Testis (tissue), 3 donors: ENCODE results near the gene TMEM184A. TPM values are rescaled to one million over a fixed set of nuclear protein-coding genes. Genes with fewer than 3 reads are reported as not detected.

Experiments used
- DNase-seq: peaks from one replicate; pipeline ENCODE4 v3.0.0-alpha.2; 2019
- H3K27ac ChIP-seq, 2 donors: fragments of 200-600 bp; sonication (generic); one replicate each; pipeline ENCODE4 v1.5.1; 2019
- H3K27me3 ChIP-seq: fragments of 200-600 bp; sonication (generic); one replicate; pipeline ENCODE4 v1.5.1; 2019
- H3K36me3 ChIP-seq: fragments of 200-600 bp; sonication (generic); one replicate; pipeline ENCODE4 v1.5.1; 2017; ENCODE audit warnings: low read depth; ENCODE audit errors: missing control alignments
- H3K4me1 ChIP-seq: fragments of 200-600 bp; sonication (generic); one replicate; pipeline ENCODE4 v1.5.1; 2019
- H3K4me3 ChIP-seq, 2 donors: fragments of 200-600 bp; sonication (generic); one replicate each; pipeline ENCODE4 v1.5.1; 2017 to 2019
- H3K9me3 ChIP-seq: fragments of 200-600 bp; sonication (generic); one replicate; pipeline ENCODE4 v1.5.1; 2017
- POLR2A ChIP-seq: fragments of 450-650 bp; IDR thresholded peaks from one replicate; pipeline ENCODE4 v1.6.1; 2017; ENCODE audit warnings: antibody characterized with exemption, mild to moderate bottlenecking, moderate library complexity
- WGBS, 2 donors: methylation state at CpG; one replicate each; pipeline ENCODE4 v1.1.5; 2018; 5-methylcytosine and 5-hydroxymethylcytosine counted together
- intact Hi-C: fragments of 100-400 bp; cut with DNase I; formaldehyde crosslinking; loops from one replicate; pipeline ENCODE4 v1.15.1; 2023; ENCODE audit warnings: low total_unique reads
- polyA plus RNA-seq: library from polyadenylated mRNA; stranded (reverse); fragments of 350-450 nt; fragmentation: Illumina TruSeq; extraction: RNeasy Lipid Tissue Mini Kit (QIAGEN cat#74804); gene quantifications from one replicate; pipeline ENCODE4 v1.2.3, GENCODE V29; 2014; ENCODE audit warnings: low read depth, low replicate concordance; ENCODE audit not compliant: insufficient read depth
- total RNA-seq, 2 donors: library from RNA; depleted of rRNA; stranded (reverse); fragments of >200 nt; gene quantifications; one replicate each; pipeline ENCODE4 v1.2.3, GENCODE V29; 2016
- TF ChIP-seq, protein P1 (sequence below), 3 experiments: fragments of 450-650 bp in 2 of 3; fragments of 200-600 bp in 1 of 3; sonication (generic) in 1 of 3; IDR thresholded peaks; one replicate each; pipeline ENCODE4 v1.5.1; 2016 to 2019; ENCODE audit warnings: antibody characterized with exemption in 3 of 3, mild to moderate bottlenecking in 2 of 3, moderate library complexity in 1 of 3

TMEM184A gene
- total and polyA plus RNA-seq, 3 donors from 2014 or later, result 7.1 to 20.9 (median 18.7) TPM

DNA sequence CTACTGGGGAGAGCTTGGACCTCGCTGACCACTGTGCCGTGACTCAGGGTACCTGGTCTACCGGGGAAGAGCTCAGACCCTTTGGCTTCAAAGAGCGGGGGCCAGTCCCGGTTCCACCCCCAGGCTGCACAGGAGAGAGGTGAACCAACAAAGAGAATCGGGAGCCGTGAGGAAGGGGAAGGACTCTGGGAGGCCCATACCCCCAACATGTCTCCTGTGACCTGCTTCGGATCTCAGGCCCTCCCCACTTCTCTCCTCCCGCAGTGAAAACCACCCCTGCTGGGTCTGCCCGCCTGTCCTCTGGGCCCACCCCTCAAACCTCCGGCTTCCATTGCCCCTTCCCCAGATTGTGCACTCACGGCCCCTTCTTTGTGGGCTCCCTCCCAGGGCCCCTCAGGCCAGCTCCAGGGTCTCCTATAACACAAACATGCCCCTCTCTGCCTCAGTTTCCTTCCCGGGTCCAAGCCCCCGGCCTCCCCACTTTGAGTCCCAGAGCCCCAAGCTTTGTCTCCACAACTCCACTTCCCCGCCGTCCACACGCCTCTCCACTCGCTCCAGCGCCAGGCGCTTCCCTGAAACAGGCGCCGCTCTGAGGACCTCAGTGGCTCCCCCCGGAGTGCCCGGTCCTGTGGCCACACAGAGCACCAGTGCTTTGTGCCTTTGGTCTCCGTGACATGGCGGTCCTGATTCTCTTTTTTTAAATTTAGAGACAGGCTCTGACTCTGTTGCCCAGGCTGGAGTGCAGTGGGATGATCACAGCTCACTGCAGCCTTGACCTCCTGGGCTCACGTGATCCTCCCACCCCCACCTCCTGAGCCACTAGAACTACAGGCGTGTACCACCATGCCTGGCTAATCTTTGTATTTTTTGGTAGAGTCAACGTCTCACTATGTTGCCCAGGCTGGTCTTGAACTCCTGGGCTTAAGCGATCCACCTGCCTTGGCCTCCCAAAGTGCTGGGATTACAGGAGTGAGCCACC, 44.3 kb downstream of the TMEM184A start:
- Histone ChIP-seq H3K27me3 (no peaks in the 10 kb centered on the region), H3K9me3 (no peaks in the 10 kb centered on the region), H3K27ac (no peak overlapping the region), H3K36me3 (no peaks in the 10 kb centered on the region), H3K4me3 (no peak overlapping the region), H3K4me1 (no peaks in the 10 kb centered on the region)
- no peak for DNase-seq
- intact Hi-C loops, result no loop called here
- WGBS, 2 donors, result 82 to 84% methylated on average over 23 to 30 of the region's 30 CpGs
- TF ChIP-seq, protein P1, sequence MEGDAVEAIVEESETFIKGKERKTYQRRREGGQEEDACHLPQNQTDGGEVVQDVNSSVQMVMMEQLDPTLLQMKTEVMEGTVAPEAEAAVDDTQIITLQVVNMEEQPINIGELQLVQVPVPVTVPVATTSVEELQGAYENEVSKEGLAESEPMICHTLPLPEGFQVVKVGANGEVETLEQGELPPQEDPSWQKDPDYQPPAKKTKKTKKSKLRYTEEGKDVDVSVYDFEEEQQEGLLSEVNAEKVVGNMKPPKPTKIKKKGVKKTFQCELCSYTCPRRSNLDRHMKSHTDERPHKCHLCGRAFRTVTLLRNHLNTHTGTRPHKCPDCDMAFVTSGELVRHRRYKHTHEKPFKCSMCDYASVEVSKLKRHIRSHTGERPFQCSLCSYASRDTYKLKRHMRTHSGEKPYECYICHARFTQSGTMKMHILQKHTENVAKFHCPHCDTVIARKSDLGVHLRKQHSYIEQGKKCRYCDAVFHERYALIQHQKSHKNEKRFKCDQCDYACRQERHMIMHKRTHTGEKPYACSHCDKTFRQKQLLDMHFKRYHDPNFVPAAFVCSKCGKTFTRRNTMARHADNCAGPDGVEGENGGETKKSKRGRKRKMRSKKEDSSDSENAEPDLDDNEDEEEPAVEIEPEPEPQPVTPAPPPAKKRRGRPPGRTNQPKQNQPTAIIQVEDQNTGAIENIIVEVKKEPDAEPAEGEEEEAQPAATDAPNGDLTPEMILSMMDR (IDR thresholded peaks at IDR 0.05), result no peak
- no peak for TF ChIP-seq POLR2A

- H3K9me3 ChIP-seq, result no peaks in the 10 kb centered on the region
- H3K4me3 ChIP-seq, result no peak overlapping the region
- TF ChIP-seq, protein P1 (IDR thresholded peaks at IDR 0.05), result no peak
- TF ChIP-seq POLR2A, result no peak
- no peaks in the 10 kb centered on the region for H3K4me1 ChIP-seq
- DNase-seq, result no peak
- H3K36me3 ChIP-seq, result no peaks in the 10 kb centered on the region
- 87 to 94% methylated on average over 8 to 13 of the region's 16 CpGs for WGBS, 2 donors
- H3K27ac ChIP-seq, result no peak overlapping the region
- no peaks in the 10 kb centered on the region for H3K27me3 ChIP-seq
- intact Hi-C loops, result no loop called here
Observed at GRCh38 chr7:1510780-1511154, 45.2 kb downstream of the TMEM184A start.

DNA sequence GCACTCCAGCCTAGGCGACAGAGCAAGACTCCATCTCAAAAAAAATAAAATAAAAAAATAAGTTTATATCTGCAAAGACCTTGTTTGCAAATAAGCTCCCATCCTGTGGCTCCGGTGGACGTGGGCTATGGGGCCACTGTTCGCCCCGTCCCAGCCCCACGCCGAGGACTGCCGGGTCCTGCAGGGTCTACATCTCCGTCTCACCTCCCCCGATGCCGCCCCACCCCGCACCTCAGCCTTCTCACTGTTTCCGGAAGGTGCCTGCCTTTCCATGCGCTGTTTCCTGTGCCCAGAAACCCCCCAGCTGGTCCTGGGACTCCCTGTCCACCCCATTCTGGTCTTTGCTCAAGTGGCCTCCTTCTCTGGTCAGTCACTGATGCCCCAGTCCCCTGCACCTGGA, 46.8 kb downstream of the TMEM184A start:
- intact Hi-C loops, result no loop called here
- Histone ChIP-seq H3K4me3 (no peak overlapping the region), H3K36me3 (no peaks in the 10 kb centered on the region), H3K27me3 (no peaks in the 10 kb centered on the region), H3K4me1 (no peaks in the 10 kb centered on the region), H3K9me3 (no peaks in the 10 kb centered on the region), H3K27ac (no peak overlapping the region)
- no peak for DNase-seq
- no peak for TF ChIP-seq POLR2A
- TF ChIP-seq, protein P1 (IDR thresholded peaks at IDR 0.05), result no peak
- WGBS, 2 donors, result 90 to 91% methylated on average over 14 of the region's 14 CpGs

GRCh38 chr7:1508277-1508758, 47.7 kb downstream of the TMEM184A start:
- H3K36me3 ChIP-seq, result no peaks in the 10 kb centered on the region
- H3K4me3 ChIP-seq, result no peak overlapping the region
- DNase-seq, result no peak
- intact Hi-C loops, result no loop called here
- no peak overlapping the region for H3K27ac ChIP-seq
- WGBS, 2 donors, result 76 to 79% methylated on average over 10 of the region's 10 CpGs
- TF ChIP-seq, protein P1 (IDR thresholded peaks at IDR 0.05), result no peak
- no peak for TF ChIP-seq POLR2A
- no peaks in the 10 kb centered on the region for H3K27me3 ChIP-seq
- H3K9me3 ChIP-seq, result no peaks in the 10 kb centered on the region
- peaks cover 4% of the 10 kb centered on the region for H3K4me1 ChIP-seq
